Neural progenitor cell (in vitro differentiated cells): Measurements from ENCODE around the gene FIBP.

Source experiments
- CTCF ChIP-seq: fragments of 200-600 bp; sonication (generic); IDR thresholded peaks from 2 replicates; pipeline ENCODE4 v1.5.1; 2017; ENCODE audit warnings: antibody characterized with exemption, mild to moderate bottlenecking
- EZH2 ChIP-seq: fragments of 200-600 bp; sonication (generic); IDR thresholded peaks from 2 replicates; pipeline ENCODE4 v1.6.1; 2017; ENCODE audit warnings: antibody characterized with exemption, mild to moderate bottlenecking, moderate library complexity
- EZH2phosphoT487 ChIP-seq: fragments of 200-600 bp; sonication (generic); IDR thresholded peaks from 2 replicates; pipeline ENCODE4 v1.6.1; 2017; ENCODE audit warnings: antibody characterized with exemption

- TF ChIP-seq CTCF (no peak), EZH2 (no peak), EZH2phosphoT487 (no peak)
These were observed 12.6 kb upstream of the FIBP start for GRCh38 chr11:65900899-65901180.
